Osteoblast (primary cell): ENCODE measurements around the gene EPHA6. TPM values are rescaled to one million over a fixed set of nuclear protein-coding genes. Genes with fewer than 3 reads are reported as not detected.

ENCODE experiments used
- DNase-seq: peaks from one replicate; pipeline ENCODE4 v3.0.0; 2011; ENCODE audit warnings: low spot score, mixed read lengths; ENCODE audit not compliant: insufficient read length; ENCODE audit errors: missing footprints
- H2AFZ ChIP-seq: 2 replicates; pipeline ENCODE4 v1.6.0; 2011; ENCODE audit warnings: mild to moderate bottlenecking, low read length
- H3K27ac ChIP-seq: 2 replicates; pipeline ENCODE4 v1.5.1; 2011; ENCODE audit warnings: mild to moderate bottlenecking, low read depth, low read length, moderate library complexity
- H3K27me3 ChIP-seq: 2 replicates; pipeline ENCODE4 v1.6.0; 2012; ENCODE audit warnings: mild to moderate bottlenecking, control low read depth, inconsistent platforms, low read length, moderate library complexity; ENCODE audit not compliant: insufficient read depth
- H3K36me3 ChIP-seq: 2 replicates; pipeline ENCODE4 v1.5.1; 2011; ENCODE audit warnings: mild to moderate bottlenecking, low read length, control low read depth, moderate library complexity; ENCODE audit not compliant: insufficient read depth
- H3K4me1 ChIP-seq: 2 replicates; pipeline ENCODE4 v1.5.1; 2011; ENCODE audit warnings: mild to moderate bottlenecking, low read length, control low read depth, moderate library complexity; ENCODE audit not compliant: insufficient read depth
- H3K4me2 ChIP-seq: 2 replicates; pipeline ENCODE4 v1.6.0; 2011; ENCODE audit warnings: mild to moderate bottlenecking, low read length; ENCODE audit not compliant: insufficient read depth
- H3K4me3 ChIP-seq: fragments of 200-600 bp; sonication (generic); 3 replicates; pipeline ENCODE4 v1.5.1; 2012; ENCODE audit warnings: mild to moderate bottlenecking, low read length, inconsistent platforms; ENCODE audit not compliant: insufficient read depth
- H3K79me2 ChIP-seq: 2 replicates; pipeline ENCODE4 v1.6.0; 2012; ENCODE audit warnings: mild to moderate bottlenecking, low read length, control low read depth, inconsistent platforms; ENCODE audit not compliant: insufficient read depth
- H3K9me3 ChIP-seq: 2 replicates; pipeline ENCODE4 v1.5.1; 2011; ENCODE audit warnings: low read depth, low read length, control low read depth
- H4K20me1 ChIP-seq: 2 replicates; pipeline ENCODE4 v1.6.0; 2012; ENCODE audit warnings: mild to moderate bottlenecking, low read length, control low read depth; ENCODE audit not compliant: insufficient read depth
- total RNA-seq: library from RNA; depleted of rRNA; stranded (reverse); fragments of >200 nt; gene quantifications from 2 replicates; pipeline ENCODE4 v1.2.3, GENCODE V29; 2012
- TF ChIP-seq, protein P1 (sequence below): IDR thresholded peaks from 2 replicates; pipeline ENCODE4 v1.5.1; 2011; ENCODE audit warnings: mild to moderate bottlenecking, low read depth, low read length, moderate library complexity; ENCODE audit errors: extremely low read depth

The EPHA6 gene
- total RNA-seq, 1 donor, result not detected

DNA sequence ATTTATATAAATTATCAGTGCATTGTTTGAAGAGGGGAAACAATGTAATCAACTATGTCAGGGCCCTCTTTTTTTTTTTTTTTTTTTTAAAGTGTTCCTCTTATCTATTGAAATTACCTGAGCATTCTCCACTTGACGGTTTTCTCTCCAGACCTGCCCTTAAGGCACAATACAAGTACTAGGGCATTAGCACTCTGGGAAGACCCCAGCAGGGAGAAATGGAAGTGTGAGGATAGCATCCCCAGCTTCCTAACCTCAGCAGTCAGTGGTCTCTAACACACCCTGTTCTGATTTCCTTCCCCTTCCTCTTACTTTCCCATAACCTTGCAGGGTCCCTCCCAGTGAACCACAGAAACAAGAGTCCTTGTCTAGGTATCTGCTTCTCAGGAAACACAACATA lies 491.8 kb downstream of the EPHA6 start:
- no peaks in the 10 kb centered on the region for H3K36me3 ChIP-seq
- H3K27ac ChIP-seq, result no peak overlapping the region
- no peaks in the 10 kb centered on the region for H3K27me3 ChIP-seq
- H2AFZ ChIP-seq, result no peak overlapping the region
- DNase-seq, result no peak
- H3K79me2 ChIP-seq, result no peaks in the 10 kb centered on the region
- H3K4me1 ChIP-seq, result no peaks in the 10 kb centered on the region
- TF ChIP-seq, protein P1, sequence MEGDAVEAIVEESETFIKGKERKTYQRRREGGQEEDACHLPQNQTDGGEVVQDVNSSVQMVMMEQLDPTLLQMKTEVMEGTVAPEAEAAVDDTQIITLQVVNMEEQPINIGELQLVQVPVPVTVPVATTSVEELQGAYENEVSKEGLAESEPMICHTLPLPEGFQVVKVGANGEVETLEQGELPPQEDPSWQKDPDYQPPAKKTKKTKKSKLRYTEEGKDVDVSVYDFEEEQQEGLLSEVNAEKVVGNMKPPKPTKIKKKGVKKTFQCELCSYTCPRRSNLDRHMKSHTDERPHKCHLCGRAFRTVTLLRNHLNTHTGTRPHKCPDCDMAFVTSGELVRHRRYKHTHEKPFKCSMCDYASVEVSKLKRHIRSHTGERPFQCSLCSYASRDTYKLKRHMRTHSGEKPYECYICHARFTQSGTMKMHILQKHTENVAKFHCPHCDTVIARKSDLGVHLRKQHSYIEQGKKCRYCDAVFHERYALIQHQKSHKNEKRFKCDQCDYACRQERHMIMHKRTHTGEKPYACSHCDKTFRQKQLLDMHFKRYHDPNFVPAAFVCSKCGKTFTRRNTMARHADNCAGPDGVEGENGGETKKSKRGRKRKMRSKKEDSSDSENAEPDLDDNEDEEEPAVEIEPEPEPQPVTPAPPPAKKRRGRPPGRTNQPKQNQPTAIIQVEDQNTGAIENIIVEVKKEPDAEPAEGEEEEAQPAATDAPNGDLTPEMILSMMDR, result no peak
- no peak overlapping the region for H3K4me2 ChIP-seq
- no peak overlapping the region for H3K4me3 ChIP-seq
- no peaks in the 10 kb centered on the region for H4K20me1 ChIP-seq
- peaks cover 2% of the 10 kb centered on the region for H3K9me3 ChIP-seq

GRCh38 chr3:97338375-97338774 lies 524.0 kb downstream of the EPHA6 start:
- no peaks in the 10 kb centered on the region for H3K4me1 ChIP-seq
- H3K79me2 ChIP-seq, result no peaks in the 10 kb centered on the region
- no peak overlapping the region for H3K4me3 ChIP-seq
- H3K27me3 ChIP-seq, result no peaks in the 10 kb centered on the region
- TF ChIP-seq, protein P1, result no peak
- H3K27ac ChIP-seq, result no peak overlapping the region
- DNase-seq, result no peak
- H3K4me2 ChIP-seq, result no peak overlapping the region
- no peaks in the 10 kb centered on the region for H4K20me1 ChIP-seq
- H2AFZ ChIP-seq, result no peak overlapping the region
- no peaks in the 10 kb centered on the region for H3K36me3 ChIP-seq
- no peaks in the 10 kb centered on the region for H3K9me3 ChIP-seq

DNA sequence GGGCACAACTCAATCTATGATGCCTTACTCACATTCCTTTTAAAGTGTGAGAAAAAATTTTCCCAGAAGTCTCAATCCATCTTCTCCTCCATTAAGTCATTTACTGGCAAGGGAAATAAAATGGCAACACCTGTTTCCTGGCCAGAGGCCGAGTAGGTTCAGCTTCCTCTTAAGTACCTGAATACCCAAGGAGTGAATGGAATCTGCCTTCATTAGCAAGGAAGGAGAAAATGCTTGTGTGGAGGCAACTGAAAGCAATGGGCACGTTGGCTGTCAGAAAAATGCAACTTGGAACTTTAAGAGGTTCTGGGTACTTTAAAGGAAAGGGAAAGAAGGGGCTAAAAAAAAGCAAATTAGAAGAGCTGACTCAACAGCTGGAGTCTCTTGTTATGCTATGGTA lies 526.5 kb downstream of the EPHA6 start:
- Histone ChIP-seq H3K79me2 (no peaks in the 10 kb centered on the region), H3K27ac (no peak overlapping the region), H3K4me2 (no peak overlapping the region), H3K4me3 (no peak overlapping the region), H2AFZ (no peak overlapping the region), H3K27me3 (no peaks in the 10 kb centered on the region), H3K36me3 (no peaks in the 10 kb centered on the region), H3K9me3 (peaks cover 4% of the 10 kb centered on the region), H3K4me1 (no peaks in the 10 kb centered on the region), H4K20me1 (no peaks in the 10 kb centered on the region)
- TF ChIP-seq, protein P1, result no peak
- DNase-seq, result no peak

DNA sequence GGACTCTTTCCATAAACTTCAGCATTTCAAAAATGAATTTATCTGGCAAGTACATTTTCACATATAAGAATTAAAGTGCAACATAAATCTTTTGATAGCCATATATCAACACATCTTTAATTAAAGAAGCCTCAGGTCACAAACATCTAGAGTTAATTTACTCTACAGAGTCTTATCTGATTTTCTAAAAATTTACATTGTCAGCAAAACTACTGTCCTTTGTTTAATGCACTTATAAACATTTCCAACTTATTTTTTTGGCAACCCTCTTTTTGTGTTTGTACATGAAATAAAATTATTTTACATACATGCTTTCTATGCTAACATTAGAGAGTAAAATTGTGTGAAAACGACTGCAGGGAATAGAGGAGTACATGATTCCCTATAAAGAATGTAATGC lies 533.4 kb downstream of the EPHA6 start:
- no peak overlapping the region for H2AFZ ChIP-seq
- no peaks in the 10 kb centered on the region for H3K79me2 ChIP-seq
- TF ChIP-seq, protein P1, result no peak
- H3K36me3 ChIP-seq, result no peaks in the 10 kb centered on the region
- no peak overlapping the region for H3K27ac ChIP-seq
- H4K20me1 ChIP-seq, result no peaks in the 10 kb centered on the region
- H3K27me3 ChIP-seq, result no peaks in the 10 kb centered on the region
- peaks cover 11% of the 10 kb centered on the region for H3K9me3 ChIP-seq
- H3K4me1 ChIP-seq, result no peaks in the 10 kb centered on the region
- H3K4me2 ChIP-seq, result no peak overlapping the region
- DNase-seq, result no peak
- no peak overlapping the region for H3K4me3 ChIP-seq
